OCI-LY1 (cell line): ENCODE data around the gene VMP1.

Source experiments
- CTCF ChIP-seq: fragments of 200-600 bp; sonication (generic), shearing (Covaris generic); IDR thresholded peaks from 2 replicates; pipeline ENCODE4 v1.5.1; 2017; ENCODE audit warnings: mild to moderate bottlenecking, antibody characterized with exemption, low read length, moderate library complexity, mixed read lengths
- EZH2 ChIP-seq: fragments of 200-600 bp; sonication (generic), shearing (Covaris generic); IDR thresholded peaks from 2 replicates; pipeline ENCODE4 v1.8.0; 2017; ENCODE audit warnings: borderline replicate concordance, mixed run types, mild to moderate bottlenecking, antibody characterized with exemption, low read length, moderate library complexity, mixed read lengths

GRCh38 chr17:59761385-59762048 is 54.1 kb downstream of the VMP1 start:
- TF ChIP-seq CTCF (no peak), EZH2 (no peak)
